Measurements from ENCODE around the gene MAN1A2. TPM values are rescaled to one million over a fixed set of nuclear protein-coding genes. Genes with fewer than 3 reads are reported as not detected.

The MAN1A2 gene
- total and polyA plus RNA-seq, 9 of the 15 experiments (the other 6 are each of a cell fraction or from before 2014, with no cell fraction given) = 4.2 to 38.4 (median 18.7) TPM

DNA sequence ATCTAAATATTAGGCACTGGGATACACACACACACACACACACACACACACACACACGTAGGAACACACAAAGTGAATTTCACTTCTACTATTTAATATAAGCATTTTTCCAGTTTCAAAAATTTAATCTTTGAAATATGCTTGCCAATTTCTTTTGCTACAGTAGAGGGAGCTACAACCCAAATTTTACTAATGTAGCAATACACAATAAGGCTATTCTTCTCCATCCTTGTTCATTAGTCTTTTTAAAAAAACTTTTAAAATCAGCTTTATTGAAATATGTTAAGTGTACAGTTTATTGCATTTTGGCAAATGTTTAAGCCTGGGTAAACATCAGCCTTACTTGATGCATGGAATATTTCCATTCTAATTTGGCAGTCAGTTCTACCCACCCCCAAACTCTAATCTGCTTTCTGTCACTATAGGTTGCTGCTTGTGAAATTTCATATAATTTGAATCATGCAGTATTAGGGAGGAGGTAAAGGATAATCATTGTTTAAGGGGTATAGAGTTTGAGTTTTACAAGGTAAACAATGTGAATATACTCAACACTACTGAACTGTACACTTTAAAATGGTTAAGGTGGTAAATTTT lies 145.6 kb downstream of the MAN1A2 start (continued):
- TF ChIP-seq, protein P1, sequence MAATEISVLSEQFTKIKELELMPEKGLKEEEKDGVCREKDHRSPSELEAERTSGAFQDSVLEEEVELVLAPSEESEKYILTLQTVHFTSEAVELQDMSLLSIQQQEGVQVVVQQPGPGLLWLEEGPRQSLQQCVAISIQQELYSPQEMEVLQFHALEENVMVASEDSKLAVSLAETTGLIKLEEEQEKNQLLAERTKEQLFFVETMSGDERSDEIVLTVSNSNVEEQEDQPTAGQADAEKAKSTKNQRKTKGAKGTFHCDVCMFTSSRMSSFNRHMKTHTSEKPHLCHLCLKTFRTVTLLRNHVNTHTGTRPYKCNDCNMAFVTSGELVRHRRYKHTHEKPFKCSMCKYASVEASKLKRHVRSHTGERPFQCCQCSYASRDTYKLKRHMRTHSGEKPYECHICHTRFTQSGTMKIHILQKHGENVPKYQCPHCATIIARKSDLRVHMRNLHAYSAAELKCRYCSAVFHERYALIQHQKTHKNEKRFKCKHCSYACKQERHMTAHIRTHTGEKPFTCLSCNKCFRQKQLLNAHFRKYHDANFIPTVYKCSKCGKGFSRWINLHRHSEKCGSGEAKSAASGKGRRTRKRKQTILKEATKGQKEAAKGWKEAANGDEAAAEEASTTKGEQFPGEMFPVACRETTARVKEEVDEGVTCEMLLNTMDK (IDR thresholded peaks at IDR 0.05; ENCODE audit: borderline replicate concordance, insufficient read depth, low read depth, low read length, poor library complexity, severe bottlenecking) = no peak
- no peak for TF ChIP-seq BACH1 (tag; IDR thresholded peaks at IDR 0.05)
- TF ChIP-seq SMARCA5 (IDR thresholded peaks at IDR 0.05) = no peak
- TF ChIP-seq RAD51 (IDR thresholded peaks at IDR 0.05; ENCODE audit: borderline replicate concordance, low read depth) = 0 out of 2 replicates have a peak, but pooled peaks have one; percentile 5
- TF ChIP-seq THRAP3 (IDR thresholded peaks at IDR 0.05; ENCODE audit: borderline replicate concordance) = no peak

- no peak for DNase-seq (ENCODE audit: extremely low read depth in 1 of 4, low spot score in 3 of 4)
- WGBS (ENCODE audit: insufficient coverage, low coverage, missing lambda C conversion rate) = 81% methylated on average over 1 of the region's 1 CpG
- no peaks in the 10 kb centered on the region for H4K20me1 ChIP-seq (replicated peaks; ENCODE audit: control insufficient read depth, insufficient read depth, low read length)
- POLR2A ChIA-PET = interaction anchor here (0.9 kb wide), 1 partner anchor 232 kb away, joined by 3 read pairs; no protein-coding TSS in a partner anchor
- no peaks in the 10 kb centered on the region for H3K27me3 ChIP-seq (ENCODE audit: control insufficient read depth in 2 of 2, insufficient read depth in 2 of 2, low read length in 2 of 2)
- no peak for FAIRE-seq
- no peaks in the 10 kb centered on the region for H3K4me1 ChIP-seq (replicated peaks in 1 of 2; ENCODE audit: control insufficient read depth in 2 of 2, insufficient read depth in 2 of 2, low read length in 2 of 2)
- H3K9me3 ChIP-seq (replicated peaks; ENCODE audit: control insufficient read depth, insufficient read depth, low read depth, low read length) = no peaks in the 10 kb centered on the region
- no peak overlapping the region for H3K27ac ChIP-seq (ENCODE audit: extremely low read depth, low read depth, low read length)
- no peak overlapping the region for H3K9ac ChIP-seq (ENCODE audit: insufficient read depth in 1 of 2, low read depth in 2 of 2, low read length in 2 of 2)
- no TSS peak for BruUV-seq (replicated peaks)
- CTCF ChIA-PET (ENCODE audit: low intra/inter-chr PET ratio) = no interaction called here
- intact Hi-C loops (cut with micrococcal nuclease) = no loop called here
- H3K79me2 ChIP-seq (ENCODE audit: control insufficient read depth, insufficient read depth, low read length) = no peaks in the 10 kb centered on the region
- ATAC-seq = no peak
- no peak overlapping the region for H3K4me3 ChIP-seq
- in situ Hi-C loops (cut with MboI) = loop anchor here (10.0 kb wide), 2 partner anchors 222 to 382 kb away; no protein-coding TSS in a partner anchor
- H3K9me1 ChIP-seq (ENCODE audit: control insufficient read depth, insufficient read depth, low read length) = no peaks in the 10 kb centered on the region
- H3K4me2 ChIP-seq (ENCODE audit: insufficient read depth, low read length) = no peak overlapping the region
- H2AFZ ChIP-seq (ENCODE audit: low read depth, low read length) = no peak overlapping the region
- no peaks in the 10 kb centered on the region for H3K36me3 ChIP-seq (ENCODE audit: control insufficient read depth, insufficient read depth, low read length)
- TF ChIP-seq, protein P2, sequence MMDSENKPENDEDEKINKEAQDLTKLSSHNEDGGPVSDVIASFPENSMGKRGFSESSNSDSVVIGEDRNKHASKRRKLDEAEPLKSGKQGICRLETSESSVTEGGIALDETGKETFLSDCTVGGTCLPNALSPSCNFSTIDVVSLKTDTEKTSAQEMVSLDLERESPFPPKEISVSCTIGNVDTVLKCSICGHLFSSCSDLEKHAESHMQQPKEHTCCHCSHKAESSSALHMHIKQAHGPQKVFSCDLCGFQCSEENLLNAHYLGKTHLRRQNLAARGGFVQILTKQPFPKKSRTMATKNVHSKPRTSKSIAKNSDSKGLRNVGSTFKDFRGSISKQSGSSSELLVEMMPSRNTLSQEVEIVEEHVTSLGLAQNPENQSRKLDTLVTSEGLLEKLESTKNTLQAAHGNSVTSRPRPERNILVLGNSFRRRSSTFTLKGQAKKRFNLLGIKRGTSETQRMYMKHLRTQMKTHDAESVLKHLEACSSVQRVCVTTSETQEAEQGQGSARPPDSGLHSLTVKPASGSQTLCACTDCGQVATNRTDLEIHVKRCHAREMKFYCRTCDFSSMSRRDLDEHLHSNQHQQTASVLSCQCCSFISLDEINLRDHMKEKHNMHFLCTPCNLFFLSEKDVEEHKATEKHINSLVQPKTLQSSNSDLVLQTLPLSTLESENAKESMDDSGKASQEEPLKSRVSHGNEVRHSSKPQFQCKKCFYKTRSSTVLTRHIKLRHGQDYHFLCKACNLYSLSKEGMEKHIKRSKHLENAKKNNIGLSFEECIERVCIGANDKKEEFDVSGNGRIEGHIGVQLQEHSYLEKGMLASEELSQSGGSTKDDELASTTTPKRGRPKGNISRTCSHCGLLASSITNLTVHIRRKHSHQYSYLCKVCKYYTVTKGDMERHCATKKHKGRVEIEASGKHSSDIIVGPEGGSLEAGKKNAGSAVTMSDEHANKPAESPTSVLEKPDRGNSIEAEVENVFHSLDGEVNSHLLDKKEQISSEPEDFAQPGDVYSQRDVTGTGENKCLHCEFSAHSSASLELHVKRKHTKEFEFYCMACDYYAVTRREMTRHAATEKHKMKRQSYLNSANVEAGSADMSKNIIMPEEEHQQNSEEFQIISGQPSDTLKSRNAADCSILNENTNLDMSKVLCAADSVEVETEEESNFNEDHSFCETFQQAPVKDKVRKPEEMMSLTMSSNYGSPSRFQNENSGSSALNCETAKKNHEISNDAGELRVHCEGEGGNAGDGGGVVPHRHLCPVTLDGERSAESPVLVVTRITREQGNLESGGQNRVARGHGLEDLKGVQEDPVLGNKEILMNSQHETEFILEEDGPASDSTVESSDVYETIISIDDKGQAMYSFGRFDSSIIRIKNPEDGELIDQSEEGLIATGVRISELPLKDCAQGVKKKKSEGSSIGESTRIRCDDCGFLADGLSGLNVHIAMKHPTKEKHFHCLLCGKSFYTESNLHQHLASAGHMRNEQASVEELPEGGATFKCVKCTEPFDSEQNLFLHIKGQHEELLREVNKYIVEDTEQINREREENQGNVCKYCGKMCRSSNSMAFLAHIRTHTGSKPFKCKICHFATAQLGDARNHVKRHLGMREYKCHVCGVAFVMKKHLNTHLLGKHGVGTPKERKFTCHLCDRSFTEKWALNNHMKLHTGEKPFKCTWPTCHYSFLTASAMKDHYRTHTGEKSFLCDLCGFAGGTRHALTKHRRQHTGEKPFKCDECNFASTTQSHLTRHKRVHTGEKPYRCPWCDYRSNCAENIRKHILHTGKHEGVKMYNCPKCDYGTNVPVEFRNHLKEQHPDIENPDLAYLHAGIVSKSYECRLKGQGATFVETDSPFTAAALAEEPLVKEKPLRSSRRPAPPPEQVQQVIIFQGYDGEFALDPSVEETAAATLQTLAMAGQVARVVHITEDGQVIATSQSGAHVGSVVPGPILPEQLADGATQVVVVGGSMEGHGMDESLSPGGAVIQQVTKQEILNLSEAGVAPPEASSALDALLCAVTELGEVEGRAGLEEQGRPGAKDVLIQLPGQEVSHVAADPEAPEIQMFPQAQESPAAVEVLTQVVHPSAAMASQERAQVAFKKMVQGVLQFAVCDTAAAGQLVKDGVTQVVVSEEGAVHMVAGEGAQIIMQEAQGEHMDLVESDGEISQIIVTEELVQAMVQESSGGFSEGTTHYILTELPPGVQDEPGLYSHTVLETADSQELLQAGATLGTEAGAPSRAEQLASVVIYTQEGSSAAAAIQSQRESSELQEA (IDR thresholded peaks at IDR 0.05; ENCODE audit: low read depth) = no peak
- TF ChIP-seq NONO (IDR thresholded peaks at IDR 0.05; ENCODE audit: low read depth in 2 of 2, low read length in 1 of 2) (no peak), POLR2AphosphoS2 (IDR thresholded peaks at IDR 0.05; ENCODE audit: low read length) (no peak), THRAP3 (IDR thresholded peaks at IDR 0.05; ENCODE audit: borderline replicate concordance) (no peak), GABPB1 (CRISPR knock-in tag; IDR thresholded peaks at IDR 0.05) (no peak)
Observed at GRCh38 chr1:117523111-117523510, 155.9 kb downstream of the MAN1A2 start.

Data from K562 (cell line).